ENCODE data around the gene CCDC160. TPM values are rescaled to one million over a fixed set of nuclear protein-coding genes. Genes with fewer than 3 reads are reported as not detected.

CCDC160 gene
- 0.83 and 2.6 TPM in 2 replicates for polyA plus RNA-seq

DNA sequence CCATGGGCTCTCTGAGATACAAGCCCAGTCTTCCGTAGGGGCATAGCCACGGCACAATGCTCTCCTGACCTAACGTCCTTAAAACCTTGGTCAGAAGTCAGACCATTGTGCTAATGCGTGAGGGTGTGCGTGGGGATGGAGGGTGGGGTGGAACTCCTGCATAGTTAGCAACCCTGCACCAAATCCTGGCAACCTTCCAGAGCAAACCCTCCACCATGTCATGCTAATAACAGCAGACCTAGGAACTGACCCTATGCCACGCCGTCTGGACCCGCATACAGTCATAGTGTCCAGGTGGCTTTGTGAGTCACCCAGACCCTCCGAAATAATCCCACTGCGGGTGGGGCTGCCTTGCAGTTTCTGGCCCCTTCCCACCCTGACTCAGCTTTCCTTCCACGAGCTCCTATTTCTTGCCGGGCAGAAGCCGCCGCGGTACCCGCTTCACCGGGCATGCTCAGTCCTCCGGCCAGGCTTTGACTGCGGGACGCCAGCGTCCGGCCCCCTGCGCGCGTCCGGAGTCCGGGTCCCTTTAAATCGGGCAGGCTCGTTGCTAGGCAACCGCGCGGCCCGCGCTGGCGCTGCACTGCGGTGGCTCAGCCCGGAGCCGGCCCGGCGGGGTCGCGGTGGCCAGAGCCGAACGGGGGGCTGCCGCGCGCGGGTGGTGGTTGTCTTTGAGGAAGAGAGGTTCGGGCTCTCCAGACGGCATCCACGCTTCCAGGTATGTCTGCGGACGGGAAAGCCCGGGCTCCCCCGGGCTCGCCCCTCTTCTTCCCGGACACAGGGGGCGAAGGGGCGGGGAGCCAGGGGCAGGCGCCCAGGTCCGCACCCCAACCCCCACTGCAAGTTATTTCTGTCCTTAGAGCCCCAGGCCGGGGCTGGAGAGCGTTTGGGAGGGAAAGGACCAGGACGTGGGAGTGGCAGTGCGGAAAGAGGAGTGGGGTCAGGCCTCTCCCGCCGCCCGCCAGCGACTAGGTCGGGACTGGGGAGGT, at the start of gene CCDC160:
CCDC160 (plus strand) TSS at position 557 of the 989 bp plus-strand sequence. CDS start 7,619 bp downstream, outside the sequence.

Other genes with a start within 250 kb of the CCDC160 start
- 25.6 and 33.6 TPM in 2 replicates for gene PHF6, start 136.1 kb downstream of the CCDC160 start, polyA plus RNA-seq
- 158 and 201 TPM in 2 replicates for gene HPRT1, start 223.0 kb downstream of the CCDC160 start, polyA plus RNA-seq